RWPE2 (cell line): ENCODE results near the gene FAF1.

Source experiments
- ATAC-seq: fragments of 200-7000 bp; cut with Tn5 transposase; 3 replicates; pipeline ENCODE4 v1.9.1; 2021; ENCODE audit warnings: low read depth
- DNase-seq: peaks from one replicate; pipeline ENCODE4 v3.0.0-alpha.2; 2020; ENCODE audit warnings: low spot score
- H3K27ac ChIP-seq: fragments of 450-650 bp; 2 replicates; pipeline ENCODE4 v1.5.1; 2017; ENCODE audit warnings: mild to moderate bottlenecking; ENCODE audit not compliant: poor library complexity, severe bottlenecking
- H3K27me3 ChIP-seq: fragments of 250-450 bp; sonication (Bioruptor Pico); 2 replicates; pipeline ENCODE4 v1.5.1; 2021; ENCODE audit warnings: mild to moderate bottlenecking, moderate library complexity; ENCODE audit not compliant: insufficient read depth, poor library complexity, severe bottlenecking
- H3K36me3 ChIP-seq: fragments of 250-450 bp; sonication (Bioruptor Pico); 2 replicates; pipeline ENCODE4 v1.5.1; 2020; ENCODE audit warnings: low read depth, mild to moderate bottlenecking, moderate library complexity
- H3K4me1 ChIP-seq: fragments of 250-450 bp; sonication (Bioruptor Pico); 2 replicates; pipeline ENCODE4 v1.5.1; 2021; ENCODE audit warnings: mild to moderate bottlenecking, moderate library complexity; ENCODE audit not compliant: insufficient read depth, poor library complexity, severe bottlenecking
- H3K4me3 ChIP-seq: fragments of 250-450 bp; sonication (Bioruptor Pico); 2 replicates; pipeline ENCODE4 v1.5.1; 2021; ENCODE audit warnings: mild to moderate bottlenecking, moderate library complexity; ENCODE audit not compliant: severe bottlenecking
- H3K9me3 ChIP-seq: fragments of 250-450 bp; sonication (Bioruptor Pico); 2 replicates; pipeline ENCODE4 v1.5.1; 2021; ENCODE audit warnings: mild to moderate bottlenecking, moderate library complexity; ENCODE audit not compliant: severe bottlenecking
- TF ChIP-seq, protein P1 (sequence below): fragments of 450-650 bp; IDR thresholded peaks from one replicate; pipeline ENCODE4 v1.5.1; 2017; ENCODE audit warnings: mild to moderate bottlenecking, moderate library complexity; ENCODE audit not compliant: poor library complexity, severe bottlenecking

FAF1 gene

DNA sequence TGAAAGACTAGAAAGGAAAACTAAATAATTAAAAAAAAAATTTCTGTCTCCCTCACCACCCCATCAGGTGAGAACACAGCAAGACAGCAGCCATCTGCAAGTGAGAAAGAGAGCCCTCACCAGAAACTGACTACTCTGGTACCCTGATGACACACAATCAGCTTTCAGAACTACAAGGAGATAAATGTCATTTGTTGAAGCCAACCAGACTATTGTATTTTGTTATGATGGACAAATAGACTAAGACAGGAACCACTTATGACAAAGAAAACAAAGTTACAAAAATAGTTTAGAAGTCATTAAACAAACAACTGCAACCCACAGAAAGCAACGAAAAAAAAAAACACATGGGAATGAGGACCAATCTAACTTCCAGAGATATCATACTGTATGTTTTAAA is 98.3 kb downstream of the FAF1 start:
- no peaks in the 10 kb centered on the region for H3K36me3 ChIP-seq
- H3K4me3 ChIP-seq = no peak overlapping the region
- H3K27me3 ChIP-seq = no peaks in the 10 kb centered on the region
- H3K4me1 ChIP-seq = no peaks in the 10 kb centered on the region
- no peak overlapping the region for H3K27ac ChIP-seq
- no peak for DNase-seq
- no peaks in the 10 kb centered on the region for H3K9me3 ChIP-seq
- no peak for ATAC-seq
- TF ChIP-seq, protein P1, sequence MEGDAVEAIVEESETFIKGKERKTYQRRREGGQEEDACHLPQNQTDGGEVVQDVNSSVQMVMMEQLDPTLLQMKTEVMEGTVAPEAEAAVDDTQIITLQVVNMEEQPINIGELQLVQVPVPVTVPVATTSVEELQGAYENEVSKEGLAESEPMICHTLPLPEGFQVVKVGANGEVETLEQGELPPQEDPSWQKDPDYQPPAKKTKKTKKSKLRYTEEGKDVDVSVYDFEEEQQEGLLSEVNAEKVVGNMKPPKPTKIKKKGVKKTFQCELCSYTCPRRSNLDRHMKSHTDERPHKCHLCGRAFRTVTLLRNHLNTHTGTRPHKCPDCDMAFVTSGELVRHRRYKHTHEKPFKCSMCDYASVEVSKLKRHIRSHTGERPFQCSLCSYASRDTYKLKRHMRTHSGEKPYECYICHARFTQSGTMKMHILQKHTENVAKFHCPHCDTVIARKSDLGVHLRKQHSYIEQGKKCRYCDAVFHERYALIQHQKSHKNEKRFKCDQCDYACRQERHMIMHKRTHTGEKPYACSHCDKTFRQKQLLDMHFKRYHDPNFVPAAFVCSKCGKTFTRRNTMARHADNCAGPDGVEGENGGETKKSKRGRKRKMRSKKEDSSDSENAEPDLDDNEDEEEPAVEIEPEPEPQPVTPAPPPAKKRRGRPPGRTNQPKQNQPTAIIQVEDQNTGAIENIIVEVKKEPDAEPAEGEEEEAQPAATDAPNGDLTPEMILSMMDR = no peak

DNA sequence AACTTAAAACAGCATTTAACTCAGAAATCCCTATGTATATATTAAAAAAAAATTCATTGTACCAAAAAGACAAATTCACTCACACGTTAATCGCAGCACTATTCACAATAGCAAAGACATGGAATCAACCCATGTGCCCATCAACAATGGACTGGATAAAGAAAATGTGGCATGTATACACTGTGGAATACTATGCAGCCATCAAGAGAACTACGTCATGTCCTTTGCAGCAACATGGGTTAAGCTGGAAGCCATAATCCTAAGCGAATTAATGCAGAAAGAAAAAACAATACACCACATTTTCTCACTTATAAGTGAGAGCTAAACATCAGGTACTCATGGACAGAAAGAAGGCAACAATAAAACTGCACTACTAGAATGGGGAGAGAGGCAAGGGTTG is 99.4 kb downstream of the FAF1 start:
- Histone ChIP-seq H3K9me3 (no peaks in the 10 kb centered on the region), H3K36me3 (no peaks in the 10 kb centered on the region), H3K4me1 (no peaks in the 10 kb centered on the region), H3K27me3 (no peaks in the 10 kb centered on the region), H3K27ac (no peak overlapping the region), H3K4me3 (no peak overlapping the region)
- no peak for ATAC-seq
- TF ChIP-seq, protein P1 = no peak
- no peak for DNase-seq

DNA sequence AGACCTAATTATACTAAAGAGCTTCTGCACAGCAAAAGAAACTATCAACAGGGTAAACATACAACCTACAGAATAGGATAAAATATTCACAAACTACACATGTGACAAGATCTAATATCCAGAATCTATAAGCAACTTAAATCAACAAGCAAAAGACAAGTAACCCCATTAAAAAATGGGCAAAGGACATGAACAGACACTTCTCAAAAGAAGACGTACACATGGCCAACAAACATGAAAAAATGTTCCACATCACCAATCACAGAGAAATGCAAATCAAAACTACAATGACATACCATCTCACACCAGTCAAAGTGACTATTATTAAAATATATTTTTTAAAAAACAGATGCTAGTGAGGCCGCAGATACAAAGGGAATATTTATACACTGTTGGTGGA is 99.8 kb downstream of the FAF1 start:
- no peak for ATAC-seq
- Histone ChIP-seq H3K4me3 (no peak overlapping the region), H3K4me1 (no peaks in the 10 kb centered on the region), H3K36me3 (no peaks in the 10 kb centered on the region), H3K27ac (no peak overlapping the region), H3K9me3 (no peaks in the 10 kb centered on the region), H3K27me3 (no peaks in the 10 kb centered on the region)
- DNase-seq = no peak
- TF ChIP-seq, protein P1 = no peak

GRCh38 chr1:50859657-50860056 is 100.4 kb downstream of the FAF1 start:
- DNase-seq (no peak), ATAC-seq (no peak)
- no peaks in the 10 kb centered on the region for H3K4me1 ChIP-seq
- no peak overlapping the region for H3K27ac ChIP-seq
- no peaks in the 10 kb centered on the region for H3K9me3 ChIP-seq
- H3K27me3 ChIP-seq = no peaks in the 10 kb centered on the region
- TF ChIP-seq, protein P1 = no peak
- no peak overlapping the region for H3K4me3 ChIP-seq
- H3K36me3 ChIP-seq = no peaks in the 10 kb centered on the region

- TF ChIP-seq, protein P1 = no peak
Measured at GRCh38 chr1:50858761-50859160, 101.3 kb downstream of the FAF1 start.

More at GRCh38 chr1:50858761-50859160, 101.3 kb downstream of the FAF1 start:
- Histone ChIP-seq H3K27me3 (no peaks in the 10 kb centered on the region), H3K27ac (no peak overlapping the region), H3K4me1 (no peaks in the 10 kb centered on the region), H3K9me3 (no peaks in the 10 kb centered on the region), H3K36me3 (no peaks in the 10 kb centered on the region; the same call in 1 of the 2 replicates), H3K4me3 (no peak overlapping the region)
- ATAC-seq = no peak
- DNase-seq = no peak
